H9 (cell line): ENCODE measurements around the gene LMCD1. TPM values are rescaled to one million over a fixed set of nuclear protein-coding genes. Genes with fewer than 3 reads are reported as not detected.

Source experiments
- DNase-seq: peaks from one replicate; pipeline ENCODE4 v3.0.0-alpha.2; 2017
- H2AFZ ChIP-seq: one replicate; pipeline ENCODE4 v1.6.1; 2013; ENCODE audit warnings: mild to moderate bottlenecking, low read length, control low read depth, moderate library complexity
- H2AK5ac ChIP-seq: 2 replicates; pipeline ENCODE4 v1.6.1; 2013; ENCODE audit warnings: low read length, control low read depth, mixed read lengths; ENCODE audit not compliant: insufficient read length
- H2BK120ac ChIP-seq: one replicate; pipeline ENCODE4 v1.6.1; 2013; ENCODE audit warnings: low read depth, mild to moderate bottlenecking, low read length, control low read depth, inconsistent platforms; ENCODE audit not compliant: poor library complexity, severe bottlenecking
- H2BK12ac ChIP-seq: 2 replicates; pipeline ENCODE4 v1.6.1; 2013; ENCODE audit warnings: low read length, control low read depth, mixed read lengths, low read depth; ENCODE audit not compliant: insufficient read length
- H2BK15ac ChIP-seq: 2 replicates; pipeline ENCODE4 v1.6.1; 2013; ENCODE audit warnings: low read depth, low read length, control low read depth
- H2BK20ac ChIP-seq: one replicate; pipeline ENCODE4 v1.6.1; 2013; ENCODE audit warnings: low read depth, mild to moderate bottlenecking, low read length, control low read depth, inconsistent platforms; ENCODE audit not compliant: poor library complexity, severe bottlenecking
- H2BK5ac ChIP-seq: 2 replicates; pipeline ENCODE4 v1.6.1; 2013; ENCODE audit warnings: low read length, control low read depth, mixed read lengths; ENCODE audit not compliant: insufficient read length
- H3K14ac ChIP-seq: 2 replicates; pipeline ENCODE4 v1.6.1; 2013; ENCODE audit warnings: low read length, control low read depth; ENCODE audit not compliant: insufficient read depth
- H3K18ac ChIP-seq: 2 replicates; pipeline ENCODE4 v1.6.1; 2013; ENCODE audit warnings: low read depth, mild to moderate bottlenecking, mixed read lengths, low read length, control low read depth; ENCODE audit not compliant: insufficient read length
- H3K23ac ChIP-seq: 2 replicates; pipeline ENCODE4 v1.6.1; 2013; ENCODE audit warnings: low read length, control low read depth, mixed read lengths, low read depth; ENCODE audit not compliant: insufficient read length
- H3K23me2 ChIP-seq: 2 replicates; pipeline ENCODE4 v1.6.1; 2013; ENCODE audit warnings: low read depth, mild to moderate bottlenecking, mixed read lengths, low read length, control low read depth; ENCODE audit not compliant: insufficient read length, poor library complexity, severe bottlenecking
- H3K27ac ChIP-seq: 2 replicates; pipeline ENCODE4 v1.5.1; 2013; ENCODE audit warnings: low read length, control low read depth, mixed read lengths, low read depth; ENCODE audit not compliant: insufficient read length
- H3K27me3 ChIP-seq: 2 replicates; pipeline ENCODE4 v1.6.1; 2013; ENCODE audit warnings: low read length, control low read depth, inconsistent platforms; ENCODE audit not compliant: insufficient read depth
- H3K4ac ChIP-seq: 2 replicates; pipeline ENCODE4 v1.6.1; 2013; ENCODE audit warnings: low read depth, mild to moderate bottlenecking, control low read depth, inconsistent platforms, low read length, moderate library complexity
- H3K4me1 ChIP-seq: 2 replicates; pipeline ENCODE4 v1.6.1; 2013; ENCODE audit warnings: low read length, control low read depth, inconsistent platforms; ENCODE audit not compliant: insufficient read depth
- H3K4me2 ChIP-seq: 2 replicates; pipeline ENCODE4 v1.6.1; 2013; ENCODE audit warnings: low read length, control low read depth, mixed read lengths; ENCODE audit not compliant: insufficient read length, insufficient read depth
- H3K56ac ChIP-seq: 2 replicates; pipeline ENCODE4 v1.6.1; 2013; ENCODE audit warnings: low read depth, mild to moderate bottlenecking, mixed read lengths, low read length, control low read depth; ENCODE audit not compliant: insufficient read length
- H3K79me1 ChIP-seq: 2 replicates; pipeline ENCODE4 v1.6.1; 2013; ENCODE audit warnings: low read depth, mild to moderate bottlenecking, moderate library complexity, low read length, control low read depth, inconsistent platforms; ENCODE audit not compliant: insufficient read depth, poor library complexity, severe bottlenecking
- H3K79me2 ChIP-seq: 2 replicates; pipeline ENCODE4 v1.6.1; 2013; ENCODE audit warnings: low read length, control low read depth, inconsistent platforms; ENCODE audit not compliant: insufficient read depth
- H3K9ac ChIP-seq: 2 replicates; pipeline ENCODE4 v1.6.1; 2013; ENCODE audit warnings: low read length, control low read depth, mixed read lengths; ENCODE audit not compliant: insufficient read length; ENCODE audit errors: extremely low read depth
- H3K9me3 ChIP-seq: one replicate; pipeline ENCODE4 v1.6.1; 2013; ENCODE audit warnings: low read depth, low read length, inconsistent platforms; ENCODE audit not compliant: control insufficient read depth
- H3T11ph ChIP-seq: one replicate; pipeline ENCODE4 v1.6.1; 2013; ENCODE audit warnings: mild to moderate bottlenecking, low read length, control low read depth, inconsistent platforms
- H4K20me1 ChIP-seq: one replicate; pipeline ENCODE4 v1.6.1; 2013; ENCODE audit not compliant: control insufficient read depth, insufficient read length, insufficient read depth
- H4K5ac ChIP-seq: 2 replicates; pipeline ENCODE4 v1.6.1; 2013; ENCODE audit warnings: low read depth, mild to moderate bottlenecking, mixed read lengths, low read length, control low read depth; ENCODE audit not compliant: insufficient read length
- H4K8ac ChIP-seq: replicated peaks from 2 replicates; pipeline ENCODE4 v1.6.1; 2013; ENCODE audit warnings: low read length, control low read depth, mixed read lengths, low read depth; ENCODE audit not compliant: insufficient read length
- H4K91ac ChIP-seq: 2 replicates; pipeline ENCODE4 v1.6.1; 2013; ENCODE audit warnings: low read depth, mild to moderate bottlenecking, moderate library complexity, mixed read lengths, low read length, control low read depth; ENCODE audit not compliant: insufficient read length
- H3K27ac Mint-ChIP-seq, 3 experiments: 2 replicates in 2 of 3; 3 replicates in 1 of 3; pipeline ENCODE4 v1.8.0; 2020 to 2021; ENCODE audit warnings: mixed read lengths in 3 of 3, mild to moderate bottlenecking in 1 of 3, moderate library complexity in 1 of 3
- H3K27me3 Mint-ChIP-seq: 2 replicates; pipeline ENCODE4 v1.8.0; 2021; ENCODE audit warnings: low read depth, mild to moderate bottlenecking, moderate library complexity, mixed read lengths
- H3K36me3 Mint-ChIP-seq, 3 experiments: 2 replicates in 2 of 3; 3 replicates in 1 of 3; pipeline ENCODE4 v1.8.0; 2020 to 2021; ENCODE audit warnings: low read depth in 3 of 3, mixed read lengths in 3 of 3; ENCODE audit not compliant: insufficient read depth in 1 of 3
- H3K4me1 Mint-ChIP-seq, 2 experiments: 2 replicates each; pipeline ENCODE4 v1.8.0; 2020; ENCODE audit warnings: mixed read lengths in 2 of 2
- H3K4me3 Mint-ChIP-seq, 2 experiments: 2 replicates in 1 of 2; 3 replicates in 1 of 2; pipeline ENCODE4 v1.8.0; 2020 to 2021; ENCODE audit warnings: mild to moderate bottlenecking in 2 of 2, mixed read lengths in 2 of 2, moderate library complexity in 1 of 2
- H3K9me3 Mint-ChIP-seq, 2 experiments: 2 replicates in 1 of 2; 3 replicates in 1 of 2; pipeline ENCODE4 v1.8.0; 2020; ENCODE audit warnings: mild to moderate bottlenecking in 2 of 2, mixed read lengths in 2 of 2, moderate library complexity in 1 of 2
- WGBS: extraction: QIAGEN DNeasy Blood & Tissue Kit; methylation state at CpG from one replicate; pipeline ENCODE4 v1.1.7; 2013; ENCODE audit warnings: missing lambda C conversion rate, low lambda C conversion rate, mixed read lengths; ENCODE audit not compliant: insufficient read length; ENCODE audit errors: extremely low coverage; 5-methylcytosine and 5-hydroxymethylcytosine counted together
- total RNA-seq: library from RNA; stranded (reverse); gene quantifications from 2 replicates; pipeline ENCODE4 v1.2.1, GENCODE V29; 2021
- TF ChIP-seq, protein P1 (sequence below): fragments of 200-600 bp; sonication (generic); conservative IDR thresholded peaks from 3 replicates; pipeline ENCODE4 v1.8.0; 2021; ENCODE audit warnings: antibody characterized with exemption, mild to moderate bottlenecking

The LMCD1 gene
- total RNA-seq, 1 experiment from 2014 or later = 19.2 TPM

DNA sequence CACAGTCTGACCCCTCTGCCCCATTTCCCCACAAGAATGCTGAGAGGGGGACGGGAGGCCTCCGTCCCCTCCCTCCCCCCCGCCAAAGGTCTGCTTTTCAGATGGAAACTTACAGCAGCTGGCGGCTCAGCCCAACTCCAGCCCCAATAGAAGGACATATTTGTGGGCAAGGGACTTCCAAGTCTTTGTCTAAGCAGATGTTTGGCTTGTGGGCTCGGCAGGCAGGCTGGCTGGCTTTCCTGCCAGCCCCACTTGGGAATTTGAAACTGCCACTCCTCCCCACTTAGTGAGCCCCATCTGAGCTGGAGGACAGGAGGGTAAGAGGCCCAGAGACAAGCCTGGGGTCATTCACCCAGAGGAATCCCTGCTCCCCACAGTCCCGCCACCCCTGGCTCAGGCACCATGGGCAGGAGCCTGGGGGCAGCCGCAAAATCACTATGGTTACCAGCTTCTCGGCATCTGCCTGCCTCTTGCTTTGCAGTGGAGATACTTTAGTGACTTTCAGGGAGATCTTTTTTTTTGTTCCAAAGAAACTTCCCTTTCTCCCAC lies 53.6 kb downstream of the LMCD1 start:
- no peaks in the 10 kb centered on the region for H3K23me2 ChIP-seq
- no peaks in the 10 kb centered on the region for H3K9me3 Mint-ChIP-seq
- H3K27ac Mint-ChIP-seq = peak overlapping the region; percentile 61 to 82 (median 63); a peak in 5 of 7 replicates
- H3K4me1 ChIP-seq = no peaks in the 10 kb centered on the region; the same call in 1 of the 2 replicates
- no peak overlapping the region for H2AFZ ChIP-seq
- no peaks in the 10 kb centered on the region for H3K9me3 ChIP-seq
- H3K9ac ChIP-seq = no peak overlapping the region
- H3K27me3 Mint-ChIP-seq = no peaks in the 10 kb centered on the region
- no peaks in the 10 kb centered on the region for H3K27me3 ChIP-seq
- no peaks in the 10 kb centered on the region for H4K20me1 ChIP-seq
- no peak overlapping the region for H4K5ac ChIP-seq
- peak; percentile 51 for DNase-seq
- peaks cover under 1 to 21% (median 2%) of the 10 kb centered on the region in 3 experiments; a peak in 4 of 7 replicates for H3K36me3 Mint-ChIP-seq
- no peak overlapping the region for H2BK120ac ChIP-seq
- H2BK12ac ChIP-seq = no peak overlapping the region
- no peaks in the 10 kb centered on the region for H3K79me1 ChIP-seq
- no peak overlapping the region for H3K4ac ChIP-seq
- H3K18ac ChIP-seq = no peak overlapping the region
- H2AK5ac ChIP-seq = no peak overlapping the region
- no peak overlapping the region for H3K23ac ChIP-seq
- H3K79me2 ChIP-seq = no peaks in the 10 kb centered on the region
- H3K4me1 Mint-ChIP-seq = peaks cover 17 to 33% of the 10 kb centered on the region in 2 experiments
- TF ChIP-seq, protein P1, sequence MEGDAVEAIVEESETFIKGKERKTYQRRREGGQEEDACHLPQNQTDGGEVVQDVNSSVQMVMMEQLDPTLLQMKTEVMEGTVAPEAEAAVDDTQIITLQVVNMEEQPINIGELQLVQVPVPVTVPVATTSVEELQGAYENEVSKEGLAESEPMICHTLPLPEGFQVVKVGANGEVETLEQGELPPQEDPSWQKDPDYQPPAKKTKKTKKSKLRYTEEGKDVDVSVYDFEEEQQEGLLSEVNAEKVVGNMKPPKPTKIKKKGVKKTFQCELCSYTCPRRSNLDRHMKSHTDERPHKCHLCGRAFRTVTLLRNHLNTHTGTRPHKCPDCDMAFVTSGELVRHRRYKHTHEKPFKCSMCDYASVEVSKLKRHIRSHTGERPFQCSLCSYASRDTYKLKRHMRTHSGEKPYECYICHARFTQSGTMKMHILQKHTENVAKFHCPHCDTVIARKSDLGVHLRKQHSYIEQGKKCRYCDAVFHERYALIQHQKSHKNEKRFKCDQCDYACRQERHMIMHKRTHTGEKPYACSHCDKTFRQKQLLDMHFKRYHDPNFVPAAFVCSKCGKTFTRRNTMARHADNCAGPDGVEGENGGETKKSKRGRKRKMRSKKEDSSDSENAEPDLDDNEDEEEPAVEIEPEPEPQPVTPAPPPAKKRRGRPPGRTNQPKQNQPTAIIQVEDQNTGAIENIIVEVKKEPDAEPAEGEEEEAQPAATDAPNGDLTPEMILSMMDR = no peak
- H2BK15ac ChIP-seq = no peak overlapping the region
- WGBS = no CpG with 5 or more reads among the region's 8 CpGs
- H4K8ac ChIP-seq = no peak overlapping the region
- no peak overlapping the region for H2BK5ac ChIP-seq
- no peak overlapping the region for H2BK20ac ChIP-seq
- 0 out of 5 replicates have a peak overlapping the region, but pooled peaks of 1 of the 2 experiments have one; percentile 20 for H3K4me3 Mint-ChIP-seq
- no peak overlapping the region for H3K27ac ChIP-seq
- H3K56ac ChIP-seq = no peak overlapping the region
- no peak overlapping the region for H3T11ph ChIP-seq
- no peak overlapping the region for H3K14ac ChIP-seq
- H4K91ac ChIP-seq = no peak overlapping the region
- H3K4me2 ChIP-seq = no peak overlapping the region
